B cell (primary cell): ENCODE data around the gene EPB41L3. TPM values are rescaled to one million over a fixed set of nuclear protein-coding genes. Genes with fewer than 3 reads are reported as not detected.

Source experiments
- ATAC-seq: fragments of 200-7000 bp; cut with Tn5 transposase; one replicate; pipeline ENCODE4 v1.10.0; 2021; ENCODE audit warnings: low read depth, mild to moderate bottlenecking, moderate number of reproducible peaks, moderate library complexity
- CTCF ChIA-PET: fragments of 350-600 bp; sonication (Branson Sonifier 250); formaldehyde crosslinking; loops from one replicate; lab custom pipeline; 2021; ENCODE audit warnings: antibody characterized with exemption, inconsistent platforms; lab: Charles Lee
- POLR2A ChIA-PET: fragments of 350-600 bp; sonication (Branson Sonifier 250); formaldehyde crosslinking; loops from one replicate; lab custom pipeline; 2021; ENCODE audit warnings: antibody characterized with exemption; lab: Charles Lee
- DNase-seq: peaks from one replicate; pipeline ENCODE4 v3.0.0; 2013
- H2AFZ ChIP-seq: 2 replicates; pipeline ENCODE4 v1.6.1; 2012; ENCODE audit warnings: mild to moderate bottlenecking, low read depth, low read length; ENCODE audit not compliant: insufficient read depth, poor library complexity, severe bottlenecking
- H3K27ac ChIP-seq, 2 donors: 1 replicate in 1 of 2; 2 replicates in 1 of 2; pipeline ENCODE4 v1.5.1; 2012 to 2013; ENCODE audit warnings: low read length in 2 of 2, mild to moderate bottlenecking in 2 of 2, moderate library complexity in 1 of 2
- H3K27me3 ChIP-seq, 4 experiments: fragments of 200-600 bp in 1 of 4; sonication (generic) in 1 of 4; replicated peaks in 1 of 4; 1 replicate in 2 of 4; 2 replicates in 2 of 4; pipeline versions ENCODE4 v1.6.1 to v1.7.0; 2013 to 2016; ENCODE audit warnings: low read length in 3 of 4, mild to moderate bottlenecking in 2 of 4, mixed read lengths in 1 of 4, moderate library complexity in 1 of 4; ENCODE audit not compliant: insufficient read depth in 4 of 4, control insufficient read depth in 3 of 4; ENCODE audit errors: control extremely low read depth in 1 of 4
- H3K36me3 ChIP-seq, 2 experiments: replicated peaks in 1 of 2; 1 replicate in 1 of 2; 2 replicates in 1 of 2; pipeline versions ENCODE4 v1.6.1 to v1.7.1; 2013; ENCODE audit warnings: low read length in 1 of 2; ENCODE audit not compliant: insufficient read depth in 2 of 2, control insufficient read depth in 1 of 2; ENCODE audit errors: control extremely low read depth in 1 of 2, extremely low read depth in 1 of 2
- H3K4me1 ChIP-seq, 2 donors: fragments of 200-600 bp in 1 of 2; sonication (generic) in 1 of 2; 1 replicate in 1 of 2; 2 replicates in 1 of 2; pipeline versions ENCODE4 v1.5.1 to v1.6.1; 2013 to 2017; ENCODE audit warnings: low read length in 2 of 2; ENCODE audit not compliant: control insufficient read depth in 2 of 2, insufficient read depth in 2 of 2
- H3K4me2 ChIP-seq: replicated peaks from 2 replicates; pipeline ENCODE3; 2012; ENCODE audit warnings: mild to moderate bottlenecking, low read depth, low read length; ENCODE audit not compliant: poor library complexity, severe bottlenecking
- H3K4me3 ChIP-seq, 5 experiments: fragments of 200-600 bp in 1 of 5; sonication (generic) in 1 of 5; 1 replicate in 3 of 5; 2 replicates in 2 of 5; pipeline versions ENCODE4 v1.5.1 to v1.7.0; 2011 to 2016; ENCODE audit warnings: low read length in 4 of 5, mild to moderate bottlenecking in 4 of 5, low read depth in 2 of 5, control low read depth in 1 of 5, moderate library complexity in 1 of 5; ENCODE audit not compliant: insufficient read depth in 1 of 5; ENCODE audit errors: control extremely low read depth in 1 of 5, extremely low read depth in 1 of 5
- H3K79me2 ChIP-seq: fragments of 200-600 bp; sonication (generic); one replicate; pipeline ENCODE4 v1.6.0; 2016; ENCODE audit warnings: low read length; ENCODE audit not compliant: control insufficient read depth, insufficient read depth
- H3K9ac ChIP-seq: fragments of 200-600 bp; sonication (generic); 2 replicates; pipeline ENCODE4 v1.6.1; 2017; ENCODE audit warnings: mild to moderate bottlenecking, low read length, moderate library complexity
- H3K9me3 ChIP-seq, 3 donors: one replicate each; pipeline versions ENCODE4 v1.6.1 to v1.7.1; 2013; ENCODE audit warnings: low read length in 2 of 3; ENCODE audit not compliant: control insufficient read depth in 2 of 3, insufficient read depth in 1 of 3; ENCODE audit errors: control extremely low read depth in 1 of 3
- H4K20me1 ChIP-seq: 2 replicates; pipeline ENCODE4 v1.6.0; 2012; ENCODE audit warnings: mild to moderate bottlenecking, low read length; ENCODE audit not compliant: insufficient read depth, control insufficient read depth, poor library complexity, severe bottlenecking
- H3K27ac Mint-ChIP-seq: one replicate; pipeline ENCODE4 v1.8.0; 2021; ENCODE audit warnings: mixed read lengths
- H3K27me3 Mint-ChIP-seq: one replicate; pipeline ENCODE4 v1.8.0; 2021; ENCODE audit warnings: mixed read lengths
- H3K4me1 Mint-ChIP-seq: one replicate; pipeline ENCODE4 v1.8.0; 2021; ENCODE audit warnings: mixed read lengths
- H3K4me3 Mint-ChIP-seq: one replicate; pipeline ENCODE4 v1.8.0; 2021; ENCODE audit warnings: mixed read lengths
- H3K9me3 Mint-ChIP-seq: one replicate; pipeline ENCODE4 v1.8.0; 2022; ENCODE audit warnings: mixed read lengths; ENCODE audit not compliant: insufficient read depth
- EZH2 ChIP-seq: IDR thresholded peaks from 2 replicates; pipeline ENCODE4 v1.6.1; 2012; ENCODE audit warnings: borderline replicate concordance, low read depth, mild to moderate bottlenecking, moderate library complexity, low read length; ENCODE audit not compliant: insufficient read depth, poor library complexity, severe bottlenecking
- WGBS: methylation state at CpG from one replicate; pipeline ENCODE4 v1.1.5; 2013; ENCODE audit warnings: missing lambda C conversion rate; ENCODE audit not compliant: insufficient coverage; 5-methylcytosine and 5-hydroxymethylcytosine counted together
- intact Hi-C: fragments of 100-400 bp; cut with micrococcal nuclease; formaldehyde crosslinking; loops from one replicate; pipeline ENCODE4 v1.10.0; 2022
- polyA plus RNA-seq: library from polyadenylated mRNA; depleted of rRNA; stranded (reverse); fragments of >200 nt; gene quantifications from 2 replicates; pipeline ENCODE4 v1.2.3, GENCODE V29; 2012
- total RNA-seq, 2 donors: library from RNA; stranded (reverse); fragments of 120-200 nt in 1 of 2; gene quantifications; 1 replicate in 1 of 2; 2 replicates in 1 of 2; pipeline versions ENCODE4 v1.2.3 to v1.2.4, GENCODE V29; 2013 to 2022
- TF ChIP-seq, protein P1 (sequence below): fragments of 200-600 bp; IDR thresholded peaks from one replicate; pipeline ENCODE4 v1.8.0; 2022; ENCODE audit warnings: antibody characterized with exemption, mild to moderate bottlenecking

The EPB41L3 gene
- total and polyA plus RNA-seq, 2 donors (not counting 1 experiment from before 2014, with no cell fraction given), result 0.57 to 0.58 TPM

DNA sequence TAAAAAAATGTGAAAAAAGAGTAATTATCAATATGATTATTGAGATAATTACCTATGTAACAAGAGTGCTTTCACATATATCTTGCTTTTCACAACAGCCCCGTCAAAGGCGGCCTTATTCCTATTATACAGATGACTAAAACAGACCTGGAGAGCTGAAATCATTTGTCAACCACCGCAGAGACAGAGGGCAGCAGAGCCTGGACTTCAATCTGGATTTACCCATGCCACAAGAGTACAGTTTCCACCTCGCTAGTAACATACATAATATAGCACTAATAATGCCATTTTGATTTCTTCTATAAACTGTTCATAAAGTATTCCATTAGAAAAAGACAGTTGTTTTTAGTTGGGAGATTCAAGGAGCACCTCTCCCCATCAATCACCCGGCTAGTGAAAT is 121.8 kb downstream of the EPB41L3 start:
- H3K27ac Mint-ChIP-seq, result no peak overlapping the region
- 100% methylated on average over 3 of the region's 5 CpGs for WGBS

DNA sequence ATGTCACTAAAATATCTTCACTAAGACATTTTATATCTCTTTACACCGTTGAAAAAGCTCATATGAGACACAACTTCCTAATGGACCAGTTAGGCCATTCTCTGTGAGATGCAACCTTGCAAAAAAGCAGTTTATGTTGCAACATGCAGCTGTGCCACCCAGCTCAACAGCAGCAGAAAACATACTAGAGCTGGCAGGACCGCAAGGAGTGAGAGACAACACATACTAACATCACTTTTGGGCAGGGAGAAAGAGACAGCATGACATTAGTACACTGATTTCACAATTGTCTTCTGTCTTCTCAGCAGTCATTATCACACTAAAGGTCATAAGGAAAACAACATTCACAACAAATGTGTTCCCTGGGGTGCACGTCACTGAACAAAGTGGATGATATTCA is 122.9 kb downstream of the EPB41L3 start:
- POLR2A ChIA-PET, result no interaction called here
- no peaks in the 10 kb centered on the region for H3K79me2 ChIP-seq
- no peak overlapping the region for H3K27ac Mint-ChIP-seq

More for the DNA sequence above, 121.8 kb downstream of the EPB41L3 start:
- Histone ChIP-seq H3K9ac (no peak overlapping the region), H2AFZ (no peak overlapping the region), H3K4me1 (no peaks in the 10 kb centered on the region), H4K20me1 (no peaks in the 10 kb centered on the region), H3K79me2 (no peaks in the 10 kb centered on the region), H3K9me3 (no peaks in the 10 kb centered on the region), H3K27me3 (peaks cover 0 to 2% (median 0%) of the 10 kb centered on the region in 4 experiments), H3K27ac (no peak overlapping the region), H3K4me3 (no peak overlapping the region), H3K4me2 (no peak overlapping the region), H3K36me3 (no peaks in the 10 kb centered on the region)
- no peaks in the 10 kb centered on the region for H3K4me1 Mint-ChIP-seq
- intact Hi-C loops, result no loop called here
- DNase-seq (no peak), ATAC-seq (no peak)
- ChIA-PET CTCF (no interaction called here), POLR2A (no interaction called here)
- no peak overlapping the region for H3K4me3 Mint-ChIP-seq
- no peaks in the 10 kb centered on the region for H3K9me3 Mint-ChIP-seq
- TF ChIP-seq EZH2, result no peak
- TF ChIP-seq, protein P1, sequence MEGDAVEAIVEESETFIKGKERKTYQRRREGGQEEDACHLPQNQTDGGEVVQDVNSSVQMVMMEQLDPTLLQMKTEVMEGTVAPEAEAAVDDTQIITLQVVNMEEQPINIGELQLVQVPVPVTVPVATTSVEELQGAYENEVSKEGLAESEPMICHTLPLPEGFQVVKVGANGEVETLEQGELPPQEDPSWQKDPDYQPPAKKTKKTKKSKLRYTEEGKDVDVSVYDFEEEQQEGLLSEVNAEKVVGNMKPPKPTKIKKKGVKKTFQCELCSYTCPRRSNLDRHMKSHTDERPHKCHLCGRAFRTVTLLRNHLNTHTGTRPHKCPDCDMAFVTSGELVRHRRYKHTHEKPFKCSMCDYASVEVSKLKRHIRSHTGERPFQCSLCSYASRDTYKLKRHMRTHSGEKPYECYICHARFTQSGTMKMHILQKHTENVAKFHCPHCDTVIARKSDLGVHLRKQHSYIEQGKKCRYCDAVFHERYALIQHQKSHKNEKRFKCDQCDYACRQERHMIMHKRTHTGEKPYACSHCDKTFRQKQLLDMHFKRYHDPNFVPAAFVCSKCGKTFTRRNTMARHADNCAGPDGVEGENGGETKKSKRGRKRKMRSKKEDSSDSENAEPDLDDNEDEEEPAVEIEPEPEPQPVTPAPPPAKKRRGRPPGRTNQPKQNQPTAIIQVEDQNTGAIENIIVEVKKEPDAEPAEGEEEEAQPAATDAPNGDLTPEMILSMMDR, result no peak
- H3K27me3 Mint-ChIP-seq, result peaks cover 27% of the 10 kb centered on the region

More for the DNA sequence above, 122.9 kb downstream of the EPB41L3 start:
- no peaks in the 10 kb centered on the region for H3K4me1 ChIP-seq
- H3K27me3 ChIP-seq, result peaks cover 0 to 2% (median 0%) of the 10 kb centered on the region in 4 experiments
- H3K27ac ChIP-seq, result no peak overlapping the region
- H3K4me3 ChIP-seq, result no peak overlapping the region
- intact Hi-C loops, result no loop called here
- 90% methylated on average over 2 of the region's 3 CpGs for WGBS
- DNase-seq (no peak), ATAC-seq (no peak)
- H3K9me3 ChIP-seq, result no peaks in the 10 kb centered on the region
- CTCF ChIA-PET, result interaction anchor here (0.6 to 1.5 kb wide), 2 partner anchors 9 to 37 kb away, joined by 4 to 6 read pairs; no protein-coding TSS in a partner anchor
- no peak overlapping the region for H3K4me2 ChIP-seq
- no peaks in the 10 kb centered on the region for H3K4me1 Mint-ChIP-seq
- no peaks in the 10 kb centered on the region for H3K9me3 Mint-ChIP-seq
- H3K36me3 ChIP-seq, result no peaks in the 10 kb centered on the region
- TF ChIP-seq, protein P1, result no peak
- TF ChIP-seq EZH2, result no peak
- no peak overlapping the region for H2AFZ ChIP-seq
- peaks cover 24% of the 10 kb centered on the region for H3K27me3 Mint-ChIP-seq
- no peaks in the 10 kb centered on the region for H4K20me1 ChIP-seq
- no peak overlapping the region for H3K4me3 Mint-ChIP-seq
- no peak overlapping the region for H3K9ac ChIP-seq
